AG04450 (cell line): Measurements from ENCODE around the gene CD164. TPM values are rescaled to one million over a fixed set of nuclear protein-coding genes. Genes with fewer than 3 reads are reported as not detected.
"Not testable (repeated sequence)": the region's sequence is repeated elsewhere in the genome, so short reads cannot be mapped to it uniquely, and the experiment has no call there.

ENCODE experiments used
- CTCF ChIA-PET: fragments of 300-600, 350-600 bp; formaldehyde crosslinking; extraction: SDS; loops from one replicate; lab custom pipeline; 2022; ENCODE audit warnings: antibody characterized with exemption, inconsistent platforms; lab: Charles Lee
- POLR2A ChIA-PET: fragments of 350-600 bp; formaldehyde crosslinking; extraction: SDS; loops from one replicate; lab custom pipeline; 2021; ENCODE audit warnings: antibody characterized with exemption, inconsistent platforms; lab: Yijun Ruan, JAX
- DNase-seq: peaks from one replicate; pipeline ENCODE4 v3.0.0-alpha.2; 2011; ENCODE audit warnings: low read depth, low spot score
- H3K27ac ChIP-seq: one replicate; pipeline ENCODE4 v1.5.1; 2012; ENCODE audit warnings: low read depth, low read length, control low read depth
- H3K27me3 ChIP-seq: one replicate; pipeline ENCODE4 v1.6.0; 2012; ENCODE audit warnings: low read length; ENCODE audit not compliant: control insufficient read depth, insufficient read depth
- H3K4me3 ChIP-seq: 2 replicates; pipeline ENCODE4 v1.5.1; 2011; ENCODE audit warnings: mild to moderate bottlenecking, low read depth, low read length, control low read depth
- H3K9me3 ChIP-seq: 2 replicates; pipeline ENCODE4 v1.5.1; 2012; ENCODE audit warnings: low read length; ENCODE audit not compliant: control insufficient read depth, insufficient read depth
- CTCF ChIP-seq: IDR thresholded peaks from 2 replicates; pipeline ENCODE4 v1.5.1; 2011; ENCODE audit warnings: low read depth, low read length, control low read depth, inconsistent platforms
- polyA plus RNA-seq: library from polyadenylated mRNA; depleted of rRNA; stranded (reverse); fragments of >200 nt; gene quantifications from 2 replicates; pipeline ENCODE4 v1.2.3, GENCODE V29; 2011

CD164 gene
- polyA plus RNA-seq, 1 experiment = 383 TPM

DNA sequence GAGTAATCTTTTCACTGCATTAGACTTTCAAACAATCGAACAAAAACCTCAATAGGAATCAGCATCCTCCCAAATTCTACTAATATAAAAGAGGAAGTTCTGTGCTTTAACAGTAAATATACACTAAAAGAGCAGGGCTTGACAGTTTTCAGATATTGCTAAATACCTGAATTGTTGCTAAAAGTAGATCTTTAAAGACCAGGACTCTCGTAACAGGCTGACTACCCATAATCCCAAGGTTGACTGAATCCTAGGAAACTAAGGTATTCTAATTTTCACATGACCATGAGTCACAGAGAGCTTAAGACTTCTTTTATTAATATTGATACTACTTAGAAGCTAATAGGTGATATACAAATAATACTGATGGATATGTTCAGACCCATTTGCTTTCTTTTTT is 10.1 kb downstream of the CD164 start:
- TF ChIP-seq CTCF = no peak
- Histone ChIP-seq H3K27ac (no peak overlapping the region), H3K9me3 (no peaks in the 10 kb centered on the region), H3K4me3 (no peak overlapping the region), H3K27me3 (no peaks in the 10 kb centered on the region)
- POLR2A ChIA-PET = no interaction called here
- CTCF ChIA-PET = interaction anchor here (1.0 to 1.7 kb wide), 2 partner anchors 11 to 12 kb away, joined by 3 to 4 read pairs; partner anchors contain the start of gene CD164
- DNase-seq = no peak

DNA sequence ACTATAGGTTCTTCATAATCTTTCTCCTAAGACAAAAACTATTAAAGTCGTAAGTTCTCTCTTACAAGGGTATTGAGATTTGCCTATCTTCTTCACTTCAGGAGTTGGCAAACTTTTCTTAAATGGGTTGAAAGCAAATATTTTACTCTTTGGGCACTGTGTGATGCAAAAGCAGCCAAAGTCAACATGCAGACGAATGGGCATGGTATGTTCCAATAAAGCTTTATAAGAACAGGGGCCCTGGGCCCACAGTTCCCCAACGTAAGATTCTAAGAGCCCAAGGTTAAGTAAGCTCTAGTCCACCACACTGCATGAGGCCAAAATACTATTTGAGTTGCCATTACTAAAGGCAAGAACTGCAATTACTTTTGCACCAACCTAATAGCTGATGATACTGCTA is 11.5 kb downstream of the CD164 start:
- Histone ChIP-seq H3K4me3 (no peak overlapping the region), H3K27ac (no peak overlapping the region), H3K9me3 (no peaks in the 10 kb centered on the region), H3K27me3 (no peaks in the 10 kb centered on the region)
- no peak for TF ChIP-seq CTCF
- CTCF ChIA-PET = interaction anchor here (1.1 to 1.8 kb wide), 2 partner anchors 12 to 183 kb away, joined by 4 to 7 read pairs; no protein-coding TSS in a partner anchor
- no peak for DNase-seq
- POLR2A ChIA-PET = no interaction called here

DNA sequence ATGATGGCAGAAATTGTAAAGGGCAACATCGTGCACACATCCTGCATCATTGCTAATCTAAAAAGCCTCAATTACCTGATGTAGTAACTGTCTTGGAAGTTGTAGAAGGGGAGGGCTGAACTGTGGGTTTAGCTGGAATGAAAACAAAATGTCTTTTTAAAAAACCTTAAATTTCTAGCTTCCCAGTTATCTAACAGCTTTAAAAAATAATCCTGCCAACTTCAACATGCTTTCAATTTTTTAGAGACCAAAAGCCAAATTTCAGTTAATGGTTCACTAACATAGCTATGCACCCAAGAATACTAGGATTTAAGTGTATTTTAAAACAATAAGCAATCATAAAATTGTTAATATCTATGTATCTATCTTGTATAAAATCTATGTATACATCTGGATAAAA is 11.9 kb downstream of the CD164 start:
- Histone ChIP-seq H3K27ac (no peak overlapping the region), H3K27me3 (no peaks in the 10 kb centered on the region), H3K4me3 (no peak overlapping the region), H3K9me3 (no peaks in the 10 kb centered on the region)
- TF ChIP-seq CTCF = no peak
- no peak for DNase-seq
- ChIA-PET POLR2A (no interaction called here), CTCF (interaction anchor here (0.6 to 1.8 kb wide), 3 partner anchors 13 to 182 kb away, joined by 3 to 7 read pairs (median 4); no protein-coding TSS in a partner anchor)

GRCh38 chr6:109369728-109370127 is 12.5 kb downstream of the CD164 start:
- no peak for TF ChIP-seq CTCF
- ChIA-PET POLR2A (no interaction called here), CTCF (interaction anchor here (0.6 to 1.8 kb wide), 2 partner anchors 39 to 182 kb away, joined by 3 to 7 read pairs; no protein-coding TSS in a partner anchor)
- H3K27me3 ChIP-seq = no peaks in the 10 kb centered on the region
- DNase-seq = no peak
- no peak overlapping the region for H3K27ac ChIP-seq
- no peak overlapping the region for H3K4me3 ChIP-seq
- no peaks in the 10 kb centered on the region for H3K9me3 ChIP-seq

- CTCF ChIA-PET = not testable (repeated sequence)
Observed at GRCh38 chr6:109364382-109365078, 17.7 kb downstream of the CD164 start.

More at GRCh38 chr6:109364382-109365078, 17.7 kb downstream of the CD164 start:
- H3K4me3 ChIP-seq, POLR2A ChIA-PET, H3K9me3 ChIP-seq, DNase-seq, H3K27me3 ChIP-seq, H3K27ac ChIP-seq: not testable (repeated sequence)
